HEK293 (cell line): ENCODE data around the gene TIMM17A.

Experiments used
- CTCF ChIA-PET: fragments of 350-600 bp; formaldehyde crosslinking; extraction: SDS; loops from one replicate; lab custom pipeline; 2021; ENCODE audit warnings: antibody characterized with exemption; lab: Yijun Ruan, JAX
- POLR2A ChIA-PET: fragments of 300-600 bp; formaldehyde crosslinking; extraction: SDS; loops from one replicate; lab custom pipeline; 2020; ENCODE audit warnings: antibody characterized with exemption, inconsistent platforms; lab: Yijun Ruan, JAX
- H3K27ac ChIP-seq: fragments of 200-500 bp; sonication (Bioruptor generic); 2 replicates; pipeline ENCODE4 v1.5.1; 2014; ENCODE audit warnings: low read depth, low read length, control low read depth, inconsistent platforms; ENCODE audit errors: extremely low read depth
- H3K36me3 ChIP-seq, 2 experiments: fragments of 200-500 bp in 1 of 2; sonication (Bioruptor generic) in 1 of 2; 1 replicate in 1 of 2; 2 replicates in 1 of 2; pipeline ENCODE4 v1.5.1; 2014 to 2017; ENCODE audit warnings: inconsistent platforms in 2 of 2, low read length in 2 of 2; ENCODE audit not compliant: control insufficient read depth in 2 of 2, insufficient read depth in 1 of 2
- H3K4me1 ChIP-seq: fragments of 200-500 bp; sonication (Bioruptor generic); 2 replicates; pipeline ENCODE4 v1.5.1; 2014; ENCODE audit warnings: mild to moderate bottlenecking, low read length, inconsistent platforms; ENCODE audit not compliant: control insufficient read depth, insufficient read depth
- H3K4me3 ChIP-seq: 2 replicates; pipeline ENCODE4 v1.5.1; 2011; ENCODE audit warnings: low read depth, mild to moderate bottlenecking, control low read depth, low read length, moderate library complexity
- H3K9me3 ChIP-seq: fragments of 200-500 bp; sonication (Bioruptor generic); 2 replicates; pipeline ENCODE4 v1.5.1; 2014; ENCODE audit warnings: low read depth, low read length, inconsistent platforms; ENCODE audit not compliant: control insufficient read depth, insufficient read depth
- HOXA7 ChIP-seq: sonication (generic); formaldehyde crosslinking; IDR thresholded peaks from 2 replicates; pipeline ENCODE4 v1.8.1; 2022; ENCODE audit warnings: missing genetic modification reagents, borderline replicate concordance
- INSM2 ChIP-seq: fragments of 450-650 bp; formaldehyde crosslinking; IDR thresholded peaks from 2 replicates; pipeline ENCODE4 v1.5.1; 2016; ENCODE audit warnings: missing biosample characterization, missing genetic modification characterization
- MYNN ChIP-seq: fragments of 450-650 bp; formaldehyde crosslinking; IDR thresholded peaks from 2 replicates; pipeline ENCODE4 v1.5.1; 2016; ENCODE audit warnings: missing biosample characterization, missing genetic modification characterization, borderline replicate concordance
- OSR2 ChIP-seq: fragments of 450-650 bp; formaldehyde crosslinking; IDR thresholded peaks from 2 replicates; pipeline ENCODE4 v1.5.1; 2016; ENCODE audit warnings: missing biosample characterization, missing genetic modification characterization
- PATZ1 ChIP-seq: fragments of 450-650 bp; formaldehyde crosslinking; IDR thresholded peaks from 2 replicates; pipeline ENCODE4 v1.5.1; 2016; ENCODE audit warnings: missing biosample characterization, missing genetic modification characterization
- TCF7L2 ChIP-seq: IDR thresholded peaks from 2 replicates; pipeline ENCODE4 v1.6.1; 2011; ENCODE audit warnings: low read depth, mild to moderate bottlenecking, inconsistent platforms, low read length, moderate library complexity, borderline replicate concordance
- YY1 ChIP-seq: fragments of 450-650 bp; formaldehyde crosslinking; IDR thresholded peaks from 2 replicates; pipeline ENCODE4 v1.5.1; 2018; ENCODE audit warnings: missing biosample characterization, missing genetic modification characterization
- ZBTB11 ChIP-seq: fragments of 450-650 bp; formaldehyde crosslinking; conservative IDR thresholded peaks from 2 replicates; pipeline ENCODE4 v1.5.1; 2016; ENCODE audit warnings: low read depth, missing biosample characterization, missing genetic modification characterization
- ZBTB44 ChIP-seq: fragments of 450-650 bp; IDR thresholded peaks from 2 replicates; pipeline ENCODE4 v1.5.1; 2018; ENCODE audit warnings: missing biosample characterization, mild to moderate bottlenecking, missing genetic modification characterization
- ZBTB6 ChIP-seq: fragments of 450-650 bp; formaldehyde crosslinking; IDR thresholded peaks from 2 replicates; pipeline ENCODE4 v1.5.1; 2017; ENCODE audit warnings: missing biosample characterization, missing genetic modification characterization
- ZBTB7A ChIP-seq: fragments of 450-650 bp; formaldehyde crosslinking; IDR thresholded peaks from 2 replicates; pipeline ENCODE4 v1.5.1; 2016; ENCODE audit warnings: low read depth, missing biosample characterization, missing genetic modification characterization
- ZFP41 ChIP-seq: fragments of 450-650 bp; formaldehyde crosslinking; IDR thresholded peaks from 2 replicates; pipeline ENCODE4 v1.5.1; 2016; ENCODE audit warnings: missing biosample characterization, missing genetic modification characterization, borderline replicate concordance
- ZNF112 ChIP-seq: fragments of 450-650 bp; formaldehyde crosslinking; IDR thresholded peaks from 2 replicates; pipeline ENCODE4 v1.5.0; 2017; ENCODE audit warnings: missing biosample characterization, missing genetic modification characterization
- ZNF341 ChIP-seq: fragments of 450-650 bp; formaldehyde crosslinking; IDR thresholded peaks from 2 replicates; pipeline ENCODE4; 2016; ENCODE audit warnings: low read depth, missing biosample characterization, missing genetic modification characterization
- ZNF416 ChIP-seq: fragments of 450-650 bp; formaldehyde crosslinking; IDR thresholded peaks from 2 replicates; pipeline ENCODE4 v1.5.1; 2016; ENCODE audit warnings: missing biosample characterization, missing genetic modification characterization
- ZNF510 ChIP-seq: fragments of 450-650 bp; formaldehyde crosslinking; IDR thresholded peaks from 2 replicates; pipeline ENCODE4 v1.5.1; 2018; ENCODE audit warnings: mild to moderate bottlenecking, missing genetic modification characterization, missing biosample characterization; ENCODE audit not compliant: insufficient replicate concordance
- ZNF555 ChIP-seq: fragments of 450-650 bp; formaldehyde crosslinking; conservative IDR thresholded peaks from 2 replicates; pipeline ENCODE4 v1.5.1; 2017; ENCODE audit warnings: missing biosample characterization, mild to moderate bottlenecking, missing genetic modification characterization, inconsistent platforms
- ZNF558 ChIP-seq: fragments of 450-650 bp; formaldehyde crosslinking; IDR thresholded peaks from 2 replicates; pipeline ENCODE4 v1.5.1; 2016; ENCODE audit warnings: missing biosample characterization, missing genetic modification characterization
- ZNF654 ChIP-seq: fragments of 450-650 bp; formaldehyde crosslinking; IDR thresholded peaks from 2 replicates; pipeline ENCODE4 v1.5.1; 2016; ENCODE audit warnings: low read depth, missing biosample characterization, missing genetic modification characterization
- ZSCAN4 ChIP-seq: fragments of 450-650 bp; formaldehyde crosslinking; IDR thresholded peaks from 2 replicates; pipeline ENCODE4 v1.5.1; 2017; ENCODE audit warnings: missing biosample characterization, missing genetic modification characterization

Gene TIMM17A

GRCh38 chr1:202010180-202011015, 55.1 kb downstream of the TIMM17A start, which contains the start of gene ELF3:
ELF3 (plus strand) TSS chr1:202010587; CDS start chr1:202011137, 550 bp downstream.
- 0 out of 2 replicates have a peak, but pooled peaks have one; percentile 16 for TF ChIP-seq ZBTB6 (tag by site-specific recombination)
- TF ChIP-seq ZNF416 (tag by site-specific recombination) = no peak
- TF ChIP-seq TCF7L2 = no peak
- TF ChIP-seq HOXA7 (CRISPR knock-in tag) = no peak
- no peak for TF ChIP-seq OSR2
- no peak for TF ChIP-seq ZNF654 (tag by site-specific recombination)
- 0 out of 2 replicates have a peak, but pooled peaks have one; percentile 22 for TF ChIP-seq PATZ1 (tag by site-specific recombination)
- TF ChIP-seq ZNF341 = no peak
- ChIA-PET POLR2A (interaction anchor here (0.7 to 1.5 kb wide), 4 partner anchors 10 to 96 kb away, joined by 3 to 6 read pairs (median 4); no protein-coding TSS in a partner anchor), CTCF (interaction anchor here (0.6 to 10.8 kb wide), 13 partner anchors 11 to 126 kb away, joined by 3 to 159 read pairs (median 4); partner anchors contain the start of gene GPR37L1)
- Histone ChIP-seq H3K27ac (no peak within 1 kb of the TSS), H3K4me3 (peak within 1 kb of the TSS; percentile 4; the same call in 1 of the 2 replicates), H3K4me1 (no peaks in the 10 kb centered on the region; the same call in 1 of the 2 replicates), H3K9me3 (no peaks in the 10 kb centered on the region), H3K36me3 (peaks cover 0 to 11% of the 10 kb centered on the region in 2 experiments; a peak in 1 of 3 replicates)

- ChIA-PET POLR2A (interaction anchor here (0.6 kb wide), 1 partner anchor 852 kb away, joined by 3 read pairs; no protein-coding TSS in a partner anchor), CTCF (interaction anchor here (0.6 to 10.8 kb wide), 9 partner anchors 12 to 123 kb away, joined by 3 to 159 read pairs (median 4); partner anchors contain the start of gene GPR37L1)
- H3K4me1 ChIP-seq = no peaks in the 10 kb centered on the region; the same call in 1 of the 2 replicates
- H3K9me3 ChIP-seq = no peaks in the 10 kb centered on the region
- no peak overlapping the region for H3K4me3 ChIP-seq
- no peak overlapping the region for H3K27ac ChIP-seq
- TF ChIP-seq ZBTB11 (no peak), INSM2 (tag by site-specific recombination) (no peak), ZNF112 (tag by site-specific recombination) (no peak), ZFP41 (tag by site-specific recombination) (no peak), ZNF558 (tag by site-specific recombination) (no peak), MYNN (tag by site-specific recombination) (no peak), ZNF555 (tag by site-specific recombination) (no peak), ZNF510 (no peak), ZBTB44 (tag by site-specific recombination) (no peak), YY1 (tag by site-specific recombination) (no peak), ZBTB7A (tag by site-specific recombination) (no peak), ZSCAN4 (tag by site-specific recombination) (no peak)
- peaks cover 0 to 3% of the 10 kb centered on the region in 2 experiments; a peak in 1 of 3 replicates for H3K36me3 ChIP-seq
Measured at GRCh38 chr1:202011994-202012393, 56.7 kb downstream of the TIMM17A start.
